Measurements from ENCODE around the gene PCDHB3. TPM values are rescaled to one million over a fixed set of nuclear protein-coding genes. Genes with fewer than 3 reads are reported as not detected.
"Not testable (repeated sequence)": the region's sequence is repeated elsewhere in the genome, so short reads cannot be mapped to it uniquely, and the experiment has no call there.

The PCDHB3 gene
- total RNA-seq, 1 donor from 2014 or later: 2.0 TPM

GRCh38 chr5:141150993-141151325 lies 50.7 kb downstream of the PCDHB3 start:
- no peak for TF ChIP-seq POLR2A (IDR thresholded peaks at IDR 0.05)
- no peak for TF ChIP-seq POLR2AphosphoS5 (IDR thresholded peaks at IDR 0.05; ENCODE audit: insufficient read depth in 1 of 2, low read depth in 1 of 2)
- no peak for TF ChIP-seq CTCF (IDR thresholded peaks at IDR 0.05)
- Histone ChIP-seq H3K27ac (no peak overlapping the region), H3K4me1 (no peaks in the 10 kb centered on the region), H3K27me3 (no peaks in the 10 kb centered on the region), H3K36me3 (no peaks in the 10 kb centered on the region), H3K4me3 (peak overlapping the region in 1 of 2 donors; percentile 8), H3K9me3 (peaks cover 13% of the 10 kb centered on the region)
- intact Hi-C loops (cut with DNase I): no loop called here
- no peak for DNase-seq (ENCODE audit: extremely low spot score in 2 of 2)

- H3K9me3 ChIP-seq: peaks cover 18% of the 10 kb centered on the region
- DNase-seq (ENCODE audit: extremely low spot score in 2 of 2); H3K4me3 ChIP-seq; H3K27ac ChIP-seq; H3K27me3 ChIP-seq; intact Hi-C loops (cut with DNase I); H3K4me1 ChIP-seq; H3K36me3 ChIP-seq: not testable (repeated sequence)
These were observed 51.4 kb downstream of the PCDHB3 start for GRCh38 chr5:141151632-141152031.

GRCh38 chr5:141152096-141152495 lies 51.8 kb downstream of the PCDHB3 start:
- H3K27ac ChIP-seq; H3K4me1 ChIP-seq; H3K27me3 ChIP-seq; H3K4me3 ChIP-seq; intact Hi-C loops (cut with DNase I); DNase-seq (ENCODE audit: extremely low spot score in 2 of 2); H3K36me3 ChIP-seq: not testable (repeated sequence)
- H3K9me3 ChIP-seq: peaks cover 19% of the 10 kb centered on the region

Other genes with a start within 250 kb of the PCDHB3 start
- gene PCDHA10, start 244.6 kb upstream of the PCDHB3 start, total RNA-seq: 0.25 TPM
- not detected for gene PCDHA11, start 231.5 kb upstream of the PCDHB3 start, total RNA-seq
- gene PCDHA12, start 225.2 kb upstream of the PCDHB3 start, total RNA-seq: 0.25 TPM
- gene PCDHA13, start 218.3 kb upstream of the PCDHB3 start, total RNA-seq: not detected
- 0.49 TPM for gene PCDHAC1, start 174.2 kb upstream of the PCDHB3 start, total RNA-seq
- 3.9 TPM for gene PCDHAC2, start 134.0 kb upstream of the PCDHB3 start, total RNA-seq
- gene PCDHB1, start 49.1 kb upstream of the PCDHB3 start, total RNA-seq: not detected
- gene PCDHB2, start 5.9 kb upstream of the PCDHB3 start, total RNA-seq: 3.4 TPM
- gene PCDHB4, start 21.3 kb downstream of the PCDHB3 start, total RNA-seq: 8.3 TPM
- gene PCDHB5, start 34.7 kb downstream of the PCDHB3 start, total RNA-seq: 2.9 TPM
- not detected for gene PCDHB6, start 49.6 kb downstream of the PCDHB3 start, total RNA-seq
- gene PCDHB7, start 72.2 kb downstream of the PCDHB3 start, total RNA-seq: 0.98 TPM
- gene PCDHB8, start 77.3 kb downstream of the PCDHB3 start, total RNA-seq: 0.25 TPM
- gene PCDHB16, start 81.9 kb downstream of the PCDHB3 start, total RNA-seq: 12.3 TPM
- 3.7 TPM for gene PCDHB9, start 86.7 kb downstream of the PCDHB3 start, total RNA-seq
- gene PCDHB10, start 91.9 kb downstream of the PCDHB3 start, total RNA-seq: 3.2 TPM
- 2.2 TPM for gene PCDHB11, start 99.2 kb downstream of the PCDHB3 start, total RNA-seq
- gene PCDHB12, start 108.2 kb downstream of the PCDHB3 start, total RNA-seq: 2.5 TPM
- gene PCDHB13, start 113.4 kb downstream of the PCDHB3 start, total RNA-seq: 3.7 TPM
- 4.2 TPM for gene PCDHB14, start 122.9 kb downstream of the PCDHB3 start, total RNA-seq
- 3.2 TPM for gene PCDHB15, start 144.9 kb downstream of the PCDHB3 start, total RNA-seq
- gene SLC25A2, start 203.6 kb downstream of the PCDHB3 start, total RNA-seq: not detected
- 53.8 TPM for gene TAF7, start 220.3 kb downstream of the PCDHB3 start, total RNA-seq
- not detected for gene PCDHGA1, start 230.0 kb downstream of the PCDHB3 start, total RNA-seq
- gene PCDHGA2, start 238.3 kb downstream of the PCDHB3 start, total RNA-seq: 6.1 TPM
- 3.4 TPM for gene PCDHGA3, start 243.4 kb downstream of the PCDHB3 start, total RNA-seq
- 3.9 TPM for gene PCDHGB1, start 249.6 kb downstream of the PCDHB3 start, total RNA-seq